AG10803 (cell line): Measurements from ENCODE around the gene MYRF.

ENCODE experiments used
- DNase-seq: peaks from one replicate; pipeline ENCODE4 v3.0.0; 2010; ENCODE audit warnings: low read depth
- H3K4me3 ChIP-seq: 2 replicates; pipeline ENCODE4 v1.5.1; 2011; ENCODE audit warnings: mild to moderate bottlenecking, low read length, control low read depth
- TF ChIP-seq, protein P1 (sequence below): conservative IDR thresholded peaks from 2 replicates; pipeline ENCODE4 v1.5.1; 2011; ENCODE audit warnings: mild to moderate bottlenecking, low read length, control low read depth, inconsistent platforms

Gene MYRF

DNA sequence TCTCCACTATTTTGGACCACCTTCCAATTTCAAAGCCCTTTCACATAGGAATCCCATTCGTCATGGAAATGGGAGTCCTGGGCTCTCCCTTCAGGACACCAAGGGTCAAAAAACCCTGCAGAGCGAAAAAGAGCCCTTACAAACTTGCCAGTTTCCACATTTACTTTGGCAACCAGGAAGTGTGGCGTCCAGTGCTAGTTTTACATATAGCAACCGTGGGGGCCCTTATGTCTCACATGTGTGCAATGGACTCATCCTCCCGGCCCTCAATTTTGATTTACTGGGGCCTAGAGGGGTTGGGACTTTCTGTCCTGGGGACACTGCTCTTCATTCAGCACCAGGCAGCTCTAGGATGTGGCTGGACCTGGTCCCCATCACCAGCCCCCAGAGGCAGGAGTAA lies 38.5 kb upstream of the MYRF start:
- H3K4me3 ChIP-seq: no peak overlapping the region
- TF ChIP-seq, protein P1, sequence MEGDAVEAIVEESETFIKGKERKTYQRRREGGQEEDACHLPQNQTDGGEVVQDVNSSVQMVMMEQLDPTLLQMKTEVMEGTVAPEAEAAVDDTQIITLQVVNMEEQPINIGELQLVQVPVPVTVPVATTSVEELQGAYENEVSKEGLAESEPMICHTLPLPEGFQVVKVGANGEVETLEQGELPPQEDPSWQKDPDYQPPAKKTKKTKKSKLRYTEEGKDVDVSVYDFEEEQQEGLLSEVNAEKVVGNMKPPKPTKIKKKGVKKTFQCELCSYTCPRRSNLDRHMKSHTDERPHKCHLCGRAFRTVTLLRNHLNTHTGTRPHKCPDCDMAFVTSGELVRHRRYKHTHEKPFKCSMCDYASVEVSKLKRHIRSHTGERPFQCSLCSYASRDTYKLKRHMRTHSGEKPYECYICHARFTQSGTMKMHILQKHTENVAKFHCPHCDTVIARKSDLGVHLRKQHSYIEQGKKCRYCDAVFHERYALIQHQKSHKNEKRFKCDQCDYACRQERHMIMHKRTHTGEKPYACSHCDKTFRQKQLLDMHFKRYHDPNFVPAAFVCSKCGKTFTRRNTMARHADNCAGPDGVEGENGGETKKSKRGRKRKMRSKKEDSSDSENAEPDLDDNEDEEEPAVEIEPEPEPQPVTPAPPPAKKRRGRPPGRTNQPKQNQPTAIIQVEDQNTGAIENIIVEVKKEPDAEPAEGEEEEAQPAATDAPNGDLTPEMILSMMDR: no peak
- no peak for DNase-seq

DNA sequence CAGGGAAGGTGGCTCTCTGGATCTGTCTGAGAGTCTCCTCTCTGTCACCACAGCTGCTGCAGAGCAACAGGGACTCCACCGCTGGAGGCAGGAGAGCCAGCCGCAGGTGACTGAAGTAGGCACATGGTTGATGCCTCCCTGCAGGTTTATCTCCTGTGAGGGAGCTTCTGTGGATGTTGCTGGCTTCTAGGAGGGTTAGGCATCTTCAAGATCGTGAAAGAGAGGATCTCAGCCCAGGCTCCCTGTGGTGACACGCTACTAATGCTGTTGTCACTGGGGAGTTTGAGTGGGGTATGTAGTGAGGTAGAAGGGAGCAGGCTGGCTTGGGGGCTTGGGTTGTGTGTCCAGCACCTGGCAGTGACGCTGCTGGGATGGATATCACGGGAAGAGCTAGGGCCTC lies 38.1 kb upstream of the MYRF start:
- DNase-seq: no peak
- no peak overlapping the region for H3K4me3 ChIP-seq
- TF ChIP-seq, protein P1: no peak

DNA sequence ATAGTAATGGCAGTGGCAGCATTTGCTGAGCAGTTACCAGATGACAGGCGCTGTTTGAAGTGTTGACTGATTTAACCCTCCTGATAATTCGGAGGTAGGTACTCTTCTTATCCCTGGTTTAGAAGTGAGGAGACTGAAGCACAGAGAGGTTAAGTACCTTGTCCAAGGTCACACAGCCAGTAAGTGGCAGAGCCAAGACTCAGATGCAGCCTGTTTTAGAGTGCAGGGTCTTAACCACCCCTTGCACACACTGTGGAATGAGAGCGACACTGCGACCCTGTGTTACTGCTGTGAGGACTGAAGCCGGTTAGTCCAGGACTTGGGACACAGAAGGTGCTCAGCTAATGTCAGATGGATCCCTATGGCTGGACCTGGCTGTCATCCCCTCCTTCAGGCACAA lies 37.5 kb upstream of the MYRF start:
- DNase-seq: no peak
- TF ChIP-seq, protein P1: no peak
- no peak overlapping the region for H3K4me3 ChIP-seq

DNA sequence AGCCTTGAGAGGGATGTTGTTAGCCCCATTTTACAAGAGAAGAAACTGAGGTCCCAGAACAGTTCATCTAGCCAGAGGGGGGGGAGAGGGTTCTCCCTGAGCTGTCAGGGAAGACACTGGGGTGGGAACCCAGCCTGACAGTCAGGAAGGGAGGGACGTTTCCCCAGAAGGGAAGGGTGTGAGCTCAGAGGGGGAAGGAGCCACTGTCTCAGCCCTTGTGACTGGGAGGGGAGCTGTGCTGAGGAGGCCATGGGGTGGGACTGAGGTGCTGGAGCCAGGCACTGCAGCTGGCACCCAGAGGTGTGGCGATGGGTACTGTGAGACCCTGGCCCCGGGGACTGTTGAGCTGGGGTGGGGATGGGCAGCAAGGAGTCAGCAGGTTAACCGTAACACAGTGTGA lies 36.6 kb upstream of the MYRF start:
- TF ChIP-seq, protein P1: no peak
- H3K4me3 ChIP-seq: no peak overlapping the region
- DNase-seq: no peak

DNA sequence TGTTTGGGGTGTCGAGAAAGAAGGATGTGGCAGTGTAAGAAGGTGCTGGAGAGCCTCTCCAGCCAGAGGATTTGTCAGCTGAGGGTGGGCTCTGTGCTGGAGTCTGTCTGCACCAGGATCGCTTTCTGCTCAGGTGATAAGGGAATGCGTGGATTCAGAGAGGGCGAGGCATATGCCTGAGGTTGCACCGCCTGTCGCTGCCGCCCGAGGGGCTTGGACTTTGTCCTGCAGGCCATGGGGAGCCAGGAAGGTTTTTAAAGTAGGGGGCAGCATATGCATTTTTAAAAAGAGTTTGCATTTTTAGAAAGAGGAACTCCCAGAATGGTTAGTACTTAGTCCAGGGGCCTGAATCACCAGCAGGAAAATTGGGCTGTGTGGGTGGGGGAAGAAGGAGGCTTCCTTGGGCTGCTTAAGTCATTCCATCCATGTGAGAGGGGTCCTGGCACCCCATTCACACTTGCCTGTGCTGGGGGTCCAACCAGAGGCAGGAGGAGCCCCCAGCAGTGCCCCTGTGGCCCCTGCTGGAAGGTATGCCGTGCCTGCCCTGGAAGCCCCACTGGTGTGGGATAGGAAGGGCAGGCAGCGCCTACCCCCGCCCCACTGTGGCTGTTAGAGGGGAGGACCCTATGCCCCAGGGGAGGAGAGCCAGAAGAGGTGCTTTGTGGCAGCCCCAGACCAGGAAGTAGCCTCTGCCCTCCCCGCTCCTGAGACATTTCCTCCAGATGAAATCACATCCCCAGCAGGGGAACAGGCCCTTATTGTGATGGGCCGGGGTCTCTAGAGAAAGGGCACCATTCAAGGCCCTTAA lies 35.8 kb upstream of the MYRF start:
- H3K4me3 ChIP-seq: no peak overlapping the region
- no peak for DNase-seq
- TF ChIP-seq, protein P1: no peak

DNA sequence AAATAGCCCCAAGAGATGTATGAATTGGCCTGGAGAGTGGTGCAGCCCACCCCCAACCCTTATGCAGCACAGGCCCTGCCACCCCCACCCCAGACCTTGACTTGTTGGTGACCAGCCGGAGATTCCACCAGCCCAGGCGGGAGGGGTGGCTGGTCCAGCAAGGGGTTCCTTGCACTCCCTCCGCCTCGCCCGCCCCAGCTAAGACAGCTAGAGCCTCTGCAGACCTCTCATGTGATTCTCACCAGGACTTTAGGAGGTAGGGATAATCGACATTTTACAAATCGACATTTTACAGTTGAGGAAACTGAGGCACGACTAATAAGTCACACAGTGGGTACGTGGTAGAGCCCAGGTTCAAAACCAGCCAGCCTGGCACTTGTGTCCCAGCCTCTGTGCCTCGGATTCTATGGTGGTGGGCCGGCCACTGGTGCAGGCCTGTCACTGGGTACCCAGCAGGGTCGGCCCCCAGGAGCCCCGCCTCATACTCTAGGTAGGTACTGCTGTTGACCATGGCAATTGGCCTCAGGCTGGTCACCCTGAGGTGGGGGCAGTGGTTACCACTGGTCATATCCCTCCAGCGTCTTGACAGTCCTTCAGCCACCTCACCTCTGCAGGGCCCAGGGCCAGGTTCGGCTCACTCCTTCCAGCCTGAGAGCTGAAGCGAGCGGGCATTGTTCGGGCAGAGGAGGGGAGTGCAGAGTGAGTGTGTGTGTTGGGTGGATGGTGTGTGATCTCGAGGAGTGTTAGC lies 35.0 kb upstream of the MYRF start:
- no peak for DNase-seq
- TF ChIP-seq, protein P1: no peak
- peak overlapping the region; percentile 60; the same call in 1 of the 2 replicates for H3K4me3 ChIP-seq
